Central memory CD4-positive, alpha-beta T cell (primary cell): Measurements from ENCODE around the gene COX5A.

Source experiments
- DNase-seq: peaks from one replicate; pipeline ENCODE4 v3.0.0; 2022
- total RNA-seq, 3 experiments: gene quantifications; one replicate each; lab custom pipeline; 2026; lab: John Stamatoyannopoulos, UW

The COX5A gene
- 17.2 to 88.7 (median 39.0) reads per million in 3 experiments for total RNA-seq

GRCh38 chr15:74937590-74938371 is at the start of gene COX5A:
Gene COX5A, minus strand, starts transcription at chr15:74938073. Its CDS starts 59 bp downstream, at chr15:74938014.
- DNase-seq: peak; percentile 95

- no peak for DNase-seq
These were observed 45.9 kb upstream of the COX5A start for GRCh38 chr15:74983725-74984231.

- DNase-seq: no peak
These were observed 44.3 kb upstream of the COX5A start for GRCh38 chr15:74982183-74982582.

GRCh38 chr15:74978503-74978902 is 40.6 kb upstream of the COX5A start:
- no peak for DNase-seq

GRCh38 chr15:74978077-74978476 is 40.2 kb upstream of the COX5A start:
- no peak for DNase-seq

GRCh38 chr15:74977599-74977998 is 39.7 kb upstream of the COX5A start:
- no peak for DNase-seq

GRCh38 chr15:74976159-74976558 is 38.3 kb upstream of the COX5A start:
- DNase-seq: no peak

- DNase-seq: no peak
These were observed 29.8 kb upstream of the COX5A start for GRCh38 chr15:74967670-74968069.

- DNase-seq: no peak
These were observed 26.9 kb upstream of the COX5A start for GRCh38 chr15:74964794-74965193.

GRCh38 chr15:74963213-74963612 is 25.3 kb upstream of the COX5A start:
- no peak for DNase-seq

GRCh38 chr15:74962671-74963070 is 24.8 kb upstream of the COX5A start:
- DNase-seq: no peak

- no peak for DNase-seq
These were observed 24.3 kb upstream of the COX5A start for GRCh38 chr15:74962219-74962618.

GRCh38 chr15:74961616-74962015 is 23.7 kb upstream of the COX5A start:
- DNase-seq: no peak

- DNase-seq: no peak
These were observed 23.2 kb upstream of the COX5A start for GRCh38 chr15:74960995-74961588.

GRCh38 chr15:74960286-74960685 is 22.4 kb upstream of the COX5A start:
- no peak for DNase-seq

GRCh38 chr15:74959586-74959939 is 21.7 kb upstream of the COX5A start:
- DNase-seq: no peak

- DNase-seq: no peak
These were observed 21.2 kb upstream of the COX5A start for GRCh38 chr15:74958908-74959585.

- DNase-seq: no peak
These were observed 20.5 kb upstream of the COX5A start for GRCh38 chr15:74958320-74958907.

GRCh38 chr15:74957476-74958035 is 19.7 kb upstream of the COX5A start:
- no peak for DNase-seq

GRCh38 chr15:74956648-74957475 is 19.0 kb upstream of the COX5A start, which contains the start of gene RPP25:
Gene RPP25, minus strand, starts transcription at chr15:74956772. Its CDS starts 189 bp downstream, at chr15:74956583.
- DNase-seq: peak; percentile 40

- peak; percentile 48 for DNase-seq
These were observed 18.1 kb upstream of the COX5A start for GRCh38 chr15:74955796-74956647.
